PC-9 (cell line): ENCODE data around the gene NDST3. TPM values are rescaled to one million over a fixed set of nuclear protein-coding genes. Genes with fewer than 3 reads are reported as not detected.

Source experiments
- BruUV-seq: library from RNA; stranded (reverse); fragments of 400-500 nt; replicated peaks from 2 replicates; lab custom pipeline; 2021; lab: Mats Ljungman, UMichigan
- CTCF ChIA-PET: fragments of 300-600 bp; sonication (Branson Sonifier 250); formaldehyde crosslinking; loops from one replicate; lab custom pipeline; 2022; ENCODE audit warnings: antibody characterized with exemption; lab: Charles Lee
- POLR2A ChIA-PET: fragments of 300-600 bp; sonication (Branson Sonifier 250); formaldehyde crosslinking; loops from one replicate; lab custom pipeline; 2022; ENCODE audit warnings: antibody characterized with exemption; ENCODE audit not compliant: unreplicated experiment; lab: Charles Lee
- DNase-seq, 2 experiments: peaks; one replicate each; pipeline versions ENCODE4 v3.0.0 to v3.0.0-alpha.2; 2015 to 2022; ENCODE audit warnings: mixed read lengths in 1 of 2
- H2AFZ ChIP-seq: fragments of 200-600 bp; sonication (generic); 2 replicates; pipeline ENCODE4 v1.8.1; 2017; ENCODE audit warnings: antibody characterized with exemption
- H3F3A ChIP-seq: fragments of 200-600 bp; sonication (generic); 2 replicates; pipeline ENCODE4 v1.8.1; 2017; ENCODE audit warnings: antibody characterized with exemption, mild to moderate bottlenecking, low read depth; ENCODE audit not compliant: insufficient read depth
- H3K27ac ChIP-seq: fragments of 200-600 bp; sonication (generic); 2 replicates; pipeline ENCODE4 v1.6.1; 2016; ENCODE audit warnings: mixed run types
- H3K27me3 ChIP-seq: fragments of 200-600 bp; sonication (generic); 2 replicates; pipeline ENCODE4 v1.6.1; 2016; ENCODE audit warnings: low read depth, mixed run types; ENCODE audit not compliant: insufficient read depth
- H3K36me3 ChIP-seq: fragments of 200-600 bp; sonication (generic); 2 replicates; pipeline ENCODE4 v1.6.1; 2016; ENCODE audit warnings: low read depth, mixed run types
- H3K4me1 ChIP-seq: fragments of 200-600 bp; sonication (generic); replicated peaks from 2 replicates; pipeline ENCODE4 v1.6.1; 2016; ENCODE audit warnings: mixed run types; ENCODE audit not compliant: insufficient read depth
- H3K4me2 ChIP-seq: fragments of 200-600 bp; sonication (generic); 2 replicates; pipeline ENCODE4 v1.6.1; 2017; ENCODE audit warnings: mixed run types
- H3K4me3 ChIP-seq: fragments of 200-600 bp; sonication (generic); 2 replicates; pipeline ENCODE4 v1.6.1; 2016; ENCODE audit warnings: mixed run types
- H3K79me2 ChIP-seq: fragments of 200-600 bp; sonication (generic); 2 replicates; pipeline ENCODE4 v1.6.1; 2017; ENCODE audit warnings: low read depth, mixed run types
- H3K9me2 ChIP-seq: fragments of 200-600 bp; sonication (generic); 2 replicates; pipeline ENCODE4 v1.8.1; 2017; ENCODE audit warnings: mild to moderate bottlenecking; ENCODE audit not compliant: insufficient read depth
- H3K9me3 ChIP-seq: fragments of 200-600 bp; sonication (generic); 2 replicates; pipeline ENCODE4 v1.8.1; 2016; ENCODE audit warnings: low read depth; ENCODE audit not compliant: insufficient read depth
- H4K20me1 ChIP-seq: fragments of 200-600 bp; sonication (generic); 2 replicates; pipeline ENCODE4 v1.8.1; 2017; ENCODE audit not compliant: insufficient read depth
- EZH2 ChIP-seq: fragments of 200-600 bp; sonication (generic); IDR thresholded peaks from 2 replicates; pipeline ENCODE4 v1.8.0; 2017; ENCODE audit warnings: antibody characterized with exemption, low read depth
- intact Hi-C: fragments of 100-400 bp; cut with micrococcal nuclease; formaldehyde crosslinking; loops from one replicate; pipeline ENCODE4 v1.10.0; 2022; ENCODE audit not compliant: unreplicated experiment
- total RNA-seq: library from RNA; stranded (reverse); gene quantifications from 2 replicates; pipeline ENCODE4 v1.2.3, GENCODE V29; 2021
- TF ChIP-seq, protein P1 (sequence below): fragments of 200-600 bp; sonication (generic); conservative IDR thresholded peaks from 2 replicates; pipeline ENCODE4 v1.6.1; 2017; ENCODE audit warnings: mixed run types, antibody characterized with exemption, mild to moderate bottlenecking, moderate library complexity

The NDST3 gene
- total RNA-seq, 1 experiment from 2014 or later: 0.15 TPM

DNA sequence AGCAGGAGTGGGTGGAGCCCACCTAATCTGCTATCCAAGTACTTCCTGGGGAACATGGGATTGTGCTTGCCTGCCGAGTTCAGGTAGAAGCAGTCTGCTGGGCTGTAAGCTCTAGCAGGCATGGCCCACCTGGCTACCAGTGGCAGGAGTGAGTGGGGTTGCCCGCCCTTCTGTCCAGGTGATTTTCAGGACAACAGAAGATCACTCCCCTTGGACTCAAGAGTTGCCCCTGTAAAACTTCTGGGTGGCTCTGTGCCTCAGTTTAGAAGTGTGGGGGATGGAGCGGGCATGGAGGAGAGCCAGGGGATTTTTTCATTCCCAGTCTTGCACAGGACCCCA, 43.5 kb downstream of the NDST3 start:
- Histone ChIP-seq H2AFZ (no peak overlapping the region), H3K27me3 (no peaks in the 10 kb centered on the region), H3K4me2 (no peak overlapping the region), H3K36me3 (no peaks in the 10 kb centered on the region), H3K9me3 (no peaks in the 10 kb centered on the region), H3K4me3 (no peak overlapping the region), H3F3A (no peaks in the 10 kb centered on the region), H3K79me2 (no peaks in the 10 kb centered on the region), H3K9me2 (no peaks in the 10 kb centered on the region), H3K4me1 (no peaks in the 10 kb centered on the region), H3K27ac (no peak overlapping the region), H4K20me1 (no peaks in the 10 kb centered on the region)
- intact Hi-C loops: loop anchor here (5.0 kb wide), 1 partner anchor 145 kb away; no protein-coding TSS in a partner anchor
- no TSS peak for BruUV-seq
- ChIA-PET POLR2A (no interaction called here), CTCF (no interaction called here)
- TF ChIP-seq, protein P1, sequence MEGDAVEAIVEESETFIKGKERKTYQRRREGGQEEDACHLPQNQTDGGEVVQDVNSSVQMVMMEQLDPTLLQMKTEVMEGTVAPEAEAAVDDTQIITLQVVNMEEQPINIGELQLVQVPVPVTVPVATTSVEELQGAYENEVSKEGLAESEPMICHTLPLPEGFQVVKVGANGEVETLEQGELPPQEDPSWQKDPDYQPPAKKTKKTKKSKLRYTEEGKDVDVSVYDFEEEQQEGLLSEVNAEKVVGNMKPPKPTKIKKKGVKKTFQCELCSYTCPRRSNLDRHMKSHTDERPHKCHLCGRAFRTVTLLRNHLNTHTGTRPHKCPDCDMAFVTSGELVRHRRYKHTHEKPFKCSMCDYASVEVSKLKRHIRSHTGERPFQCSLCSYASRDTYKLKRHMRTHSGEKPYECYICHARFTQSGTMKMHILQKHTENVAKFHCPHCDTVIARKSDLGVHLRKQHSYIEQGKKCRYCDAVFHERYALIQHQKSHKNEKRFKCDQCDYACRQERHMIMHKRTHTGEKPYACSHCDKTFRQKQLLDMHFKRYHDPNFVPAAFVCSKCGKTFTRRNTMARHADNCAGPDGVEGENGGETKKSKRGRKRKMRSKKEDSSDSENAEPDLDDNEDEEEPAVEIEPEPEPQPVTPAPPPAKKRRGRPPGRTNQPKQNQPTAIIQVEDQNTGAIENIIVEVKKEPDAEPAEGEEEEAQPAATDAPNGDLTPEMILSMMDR: no peak
- no peak for TF ChIP-seq EZH2
- DNase-seq: no peak

DNA sequence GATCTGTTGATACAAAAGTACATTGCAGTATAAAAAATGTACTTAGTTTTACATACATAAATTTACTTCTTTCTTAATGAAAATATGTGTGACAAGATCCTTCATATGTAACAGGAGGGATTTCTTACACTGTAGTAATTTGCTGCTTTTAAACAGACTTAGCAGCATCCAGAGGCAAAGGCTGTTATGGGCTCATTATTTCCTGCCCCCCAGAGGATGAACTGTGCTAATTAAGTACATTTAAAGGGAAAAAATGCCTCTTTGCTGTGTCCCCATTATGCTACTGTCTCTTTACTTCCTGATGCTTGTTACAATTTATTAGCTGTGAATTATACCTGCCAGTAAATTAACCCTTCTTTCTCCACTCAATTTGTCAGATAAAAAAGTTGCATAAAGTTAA, 47.1 kb downstream of the NDST3 start:
- Histone ChIP-seq H3K9me2 (no peaks in the 10 kb centered on the region), H3K9me3 (no peaks in the 10 kb centered on the region), H4K20me1 (no peaks in the 10 kb centered on the region), H3K4me3 (no peak overlapping the region), H2AFZ (no peak overlapping the region), H3F3A (no peaks in the 10 kb centered on the region), H3K27ac (no peak overlapping the region), H3K36me3 (no peaks in the 10 kb centered on the region), H3K27me3 (no peaks in the 10 kb centered on the region), H3K4me2 (no peak overlapping the region), H3K79me2 (no peaks in the 10 kb centered on the region), H3K4me1 (no peaks in the 10 kb centered on the region)
- no peak for TF ChIP-seq EZH2
- TF ChIP-seq, protein P1: no peak
- POLR2A ChIA-PET: no interaction called here
- no peak for DNase-seq
- intact Hi-C loops: no loop called here
- CTCF ChIA-PET: no interaction called here
- no TSS peak for BruUV-seq

DNA sequence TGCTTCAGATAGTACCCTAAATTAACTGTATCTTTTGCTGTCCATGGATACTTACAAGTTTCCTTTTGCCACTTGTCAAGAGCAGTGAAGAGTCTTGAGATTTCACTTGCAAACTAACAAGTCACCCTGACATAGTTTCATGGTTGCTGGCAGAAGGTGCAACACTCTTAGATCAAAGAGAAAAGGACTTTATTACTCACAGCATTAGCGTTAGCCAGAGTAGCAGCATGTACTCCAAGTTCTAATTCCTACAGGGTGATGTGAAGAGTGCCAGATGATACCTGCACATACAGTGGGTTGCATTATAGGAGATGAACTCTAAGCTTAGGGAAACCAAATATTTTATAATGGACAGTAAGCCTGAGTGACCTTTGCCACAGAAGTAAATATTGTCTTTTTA, 47.9 kb downstream of the NDST3 start:
- POLR2A ChIA-PET: no interaction called here
- H3K9me3 ChIP-seq: no peaks in the 10 kb centered on the region
- H3K9me2 ChIP-seq: no peaks in the 10 kb centered on the region
- H3K79me2 ChIP-seq: no peaks in the 10 kb centered on the region
- CTCF ChIA-PET: no interaction called here
- DNase-seq: no peak
- no peak overlapping the region for H3K4me2 ChIP-seq
- H3K27me3 ChIP-seq: no peaks in the 10 kb centered on the region
- TF ChIP-seq EZH2: no peak
- TF ChIP-seq, protein P1: no peak
- BruUV-seq: no TSS peak
- H2AFZ ChIP-seq: no peak overlapping the region
- no peaks in the 10 kb centered on the region for H3K4me1 ChIP-seq
- H3F3A ChIP-seq: no peaks in the 10 kb centered on the region
- no peaks in the 10 kb centered on the region for H3K36me3 ChIP-seq
- H4K20me1 ChIP-seq: no peaks in the 10 kb centered on the region
- H3K27ac ChIP-seq: no peak overlapping the region
- intact Hi-C loops: no loop called here
- H3K4me3 ChIP-seq: no peak overlapping the region
